Esophagus muscularis mucosa (tissue), 4 donors: ENCODE data around the gene PPFIA3. TPM values are rescaled to one million over a fixed set of nuclear protein-coding genes. Genes with fewer than 3 reads are reported as not detected.

Source experiments
- DNase-seq: peaks from one replicate; pipeline ENCODE4 v3.0.0-alpha.2; 2017; ENCODE audit errors: extremely low spot score
- H3K27ac ChIP-seq, 4 donors: fragments of 200-600 bp; sonication (generic); replicated peaks in 1 of 4; 1 replicate in 3 of 4; 2 replicates in 1 of 4; pipeline ENCODE4 v1.5.1; 2016 to 2019; ENCODE audit warnings: mild to moderate bottlenecking in 1 of 4
- H3K27me3 ChIP-seq, 4 donors: fragments of 200-600 bp; sonication (generic); one replicate each; pipeline versions ENCODE4 v1.5.1 to v1.6.0; 2016 to 2019
- H3K36me3 ChIP-seq, 4 donors: fragments of 200-600 bp; sonication (generic); one replicate each; pipeline ENCODE4 v1.5.1; 2016 to 2019
- H3K4me1 ChIP-seq, 4 donors: fragments of 200-600 bp; sonication (generic); one replicate each; pipeline ENCODE4 v1.5.1; 2016 to 2019
- H3K4me3 ChIP-seq, 4 donors: fragments of 200-600 bp; sonication (generic); 1 replicate in 2 of 4; 2 replicates in 2 of 4; pipeline ENCODE4 v1.5.1; 2016 to 2019; ENCODE audit warnings: mild to moderate bottlenecking in 4 of 4, moderate library complexity in 1 of 4
- H3K9me3 ChIP-seq, 4 donors: fragments of 200-600 bp; sonication (generic); 1 replicate in 3 of 4; 2 replicates in 1 of 4; pipeline ENCODE4 v1.5.1; 2016 to 2019
- EP300 ChIP-seq: sonication (generic); formaldehyde crosslinking; IDR thresholded peaks from one replicate; pipeline ENCODE4 v1.6.1; 2017; ENCODE audit warnings: antibody characterized with exemption
- POLR2A ChIP-seq: fragments of 450-650 bp; IDR thresholded peaks from one replicate; pipeline ENCODE4 v1.6.1; 2017; ENCODE audit warnings: antibody characterized with exemption, moderate library complexity, mild to moderate bottlenecking, low read depth
- POLR2AphosphoS5 ChIP-seq, 2 donors: sonication (generic); formaldehyde crosslinking; IDR thresholded peaks; one replicate each; pipeline ENCODE4 v1.6.1; 2017; ENCODE audit warnings: antibody characterized with exemption in 2 of 2
- WGBS: methylation state at CpG from one replicate; pipeline ENCODE4 v1.1.5; 2018; 5-methylcytosine and 5-hydroxymethylcytosine counted together
- intact Hi-C: fragments of 100-400 bp; cut with DNase I; formaldehyde crosslinking; loops from one replicate; pipeline ENCODE4 v1.15.1; 2023
- total RNA-seq, 4 donors: library from RNA; depleted of rRNA; stranded (reverse); fragments of >200 nt; gene quantifications; one replicate each; pipeline versions ENCODE4 v1.1.0 to v1.2.1, GENCODE V29; 2016
- TF ChIP-seq, protein P1 (sequence below), 3 experiments: fragments of 200-600 bp in 2 of 3; fragments of 450-650 bp in 1 of 3; sonication (generic) in 2 of 3; IDR thresholded peaks; one replicate each; pipeline ENCODE4 v1.5.1; 2017 to 2019; ENCODE audit warnings: antibody characterized with exemption in 3 of 3, mild to moderate bottlenecking in 2 of 3, moderate library complexity in 1 of 3

The PPFIA3 gene
- total RNA-seq, 4 donors from 2014 or later = 3.3 to 8.4 (median 5.3) TPM

DNA sequence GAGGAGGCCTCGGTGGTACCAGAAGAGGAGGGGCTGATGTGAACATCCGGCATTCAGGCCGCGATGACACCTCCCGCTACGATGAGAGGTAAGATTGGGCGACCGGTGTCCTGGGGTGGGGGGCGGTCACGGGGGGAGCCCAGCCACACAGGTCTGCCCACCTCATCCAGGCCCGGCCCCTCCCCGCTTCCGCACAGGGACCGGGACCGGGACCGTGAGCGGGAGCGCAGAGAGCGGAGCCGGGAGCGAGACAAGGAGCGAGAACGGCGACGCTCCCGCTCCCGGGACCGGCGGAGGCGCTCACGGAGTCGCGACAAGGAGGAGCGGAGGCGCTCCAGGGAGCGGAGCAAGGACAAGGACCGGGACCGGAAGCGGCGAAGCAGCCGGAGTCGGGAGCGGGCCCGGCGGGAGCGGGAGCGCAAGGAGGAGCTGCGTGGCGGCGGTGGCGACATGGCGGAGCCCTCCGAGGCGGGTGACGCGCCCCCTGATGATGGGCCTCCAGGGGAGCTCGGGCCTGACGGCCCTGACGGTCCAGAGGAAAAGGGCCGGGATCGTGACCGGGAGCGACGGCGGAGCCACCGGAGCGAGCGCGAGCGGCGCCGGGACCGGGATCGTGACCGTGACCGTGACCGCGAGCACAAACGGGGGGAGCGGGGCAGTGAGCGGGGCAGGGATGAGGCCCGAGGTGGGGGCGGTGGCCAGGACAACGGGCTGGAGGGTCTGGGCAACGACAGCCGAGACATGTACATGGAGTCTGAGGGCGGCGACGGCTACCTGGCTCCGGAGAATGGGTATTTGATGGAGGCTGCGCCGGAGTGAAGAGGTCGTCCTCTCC lies 11.5 kb upstream of the PPFIA3 start:
- Histone ChIP-seq H3K9me3 (no peaks in the 10 kb centered on the region), H3K4me3 (no peak overlapping the region), H3K27ac (no peak overlapping the region), H3K36me3 (peaks cover 57 to 64% (median 64%) of the 10 kb centered on the region in 4 donors), H3K4me1 (peaks cover 10 to 22% (median 14%) of the 10 kb centered on the region in 4 donors), H3K27me3 (no peaks in the 10 kb centered on the region)
- no peak for TF ChIP-seq EP300
- TF ChIP-seq POLR2AphosphoS5 (IDR thresholded peaks at IDR 0.05) = no peak
- TF ChIP-seq, protein P1, sequence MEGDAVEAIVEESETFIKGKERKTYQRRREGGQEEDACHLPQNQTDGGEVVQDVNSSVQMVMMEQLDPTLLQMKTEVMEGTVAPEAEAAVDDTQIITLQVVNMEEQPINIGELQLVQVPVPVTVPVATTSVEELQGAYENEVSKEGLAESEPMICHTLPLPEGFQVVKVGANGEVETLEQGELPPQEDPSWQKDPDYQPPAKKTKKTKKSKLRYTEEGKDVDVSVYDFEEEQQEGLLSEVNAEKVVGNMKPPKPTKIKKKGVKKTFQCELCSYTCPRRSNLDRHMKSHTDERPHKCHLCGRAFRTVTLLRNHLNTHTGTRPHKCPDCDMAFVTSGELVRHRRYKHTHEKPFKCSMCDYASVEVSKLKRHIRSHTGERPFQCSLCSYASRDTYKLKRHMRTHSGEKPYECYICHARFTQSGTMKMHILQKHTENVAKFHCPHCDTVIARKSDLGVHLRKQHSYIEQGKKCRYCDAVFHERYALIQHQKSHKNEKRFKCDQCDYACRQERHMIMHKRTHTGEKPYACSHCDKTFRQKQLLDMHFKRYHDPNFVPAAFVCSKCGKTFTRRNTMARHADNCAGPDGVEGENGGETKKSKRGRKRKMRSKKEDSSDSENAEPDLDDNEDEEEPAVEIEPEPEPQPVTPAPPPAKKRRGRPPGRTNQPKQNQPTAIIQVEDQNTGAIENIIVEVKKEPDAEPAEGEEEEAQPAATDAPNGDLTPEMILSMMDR (IDR thresholded peaks at IDR 0.05) = no peak
- no peak for TF ChIP-seq POLR2A
- WGBS = 93% methylated on average over 92 of the region's 93 CpGs
- DNase-seq = no peak
- intact Hi-C loops = no loop called here

DNA sequence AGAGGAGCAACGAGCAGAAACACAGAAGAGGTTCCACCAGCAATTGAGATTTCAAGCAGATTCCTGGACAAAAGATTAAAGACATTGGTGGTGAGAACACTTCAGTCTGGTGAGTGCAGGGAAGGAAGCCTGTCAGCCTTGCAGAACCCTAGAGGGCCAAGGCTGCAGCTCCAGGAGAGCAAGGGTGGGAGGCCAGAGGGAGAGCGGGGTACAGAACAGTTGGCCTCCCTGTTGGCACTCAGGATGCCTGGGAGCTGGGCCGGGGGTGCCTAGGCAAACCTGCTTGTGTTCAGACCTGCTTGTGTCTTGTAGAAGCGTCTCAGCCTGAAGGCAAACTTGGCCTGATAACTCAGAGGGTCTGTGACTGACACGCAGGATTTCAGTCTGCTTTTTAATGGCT lies 10.3 kb upstream of the PPFIA3 start:
- Histone ChIP-seq H3K4me3 (no peak overlapping the region), H3K27ac (no peak overlapping the region), H3K36me3 (peaks cover 47 to 52% (median 52%) of the 10 kb centered on the region in 4 donors), H3K4me1 (peaks cover 18 to 33% (median 20%) of the 10 kb centered on the region in 4 donors), H3K9me3 (no peaks in the 10 kb centered on the region), H3K27me3 (no peaks in the 10 kb centered on the region)
- DNase-seq = no peak
- 70% methylated on average over 5 of the region's 5 CpGs for WGBS
- intact Hi-C loops = no loop called here
- TF ChIP-seq, protein P1 (IDR thresholded peaks at IDR 0.05) = no peak
- TF ChIP-seq POLR2AphosphoS5 (IDR thresholded peaks at IDR 0.05) = no peak
- TF ChIP-seq POLR2A = no peak
- no peak for TF ChIP-seq EP300

DNA sequence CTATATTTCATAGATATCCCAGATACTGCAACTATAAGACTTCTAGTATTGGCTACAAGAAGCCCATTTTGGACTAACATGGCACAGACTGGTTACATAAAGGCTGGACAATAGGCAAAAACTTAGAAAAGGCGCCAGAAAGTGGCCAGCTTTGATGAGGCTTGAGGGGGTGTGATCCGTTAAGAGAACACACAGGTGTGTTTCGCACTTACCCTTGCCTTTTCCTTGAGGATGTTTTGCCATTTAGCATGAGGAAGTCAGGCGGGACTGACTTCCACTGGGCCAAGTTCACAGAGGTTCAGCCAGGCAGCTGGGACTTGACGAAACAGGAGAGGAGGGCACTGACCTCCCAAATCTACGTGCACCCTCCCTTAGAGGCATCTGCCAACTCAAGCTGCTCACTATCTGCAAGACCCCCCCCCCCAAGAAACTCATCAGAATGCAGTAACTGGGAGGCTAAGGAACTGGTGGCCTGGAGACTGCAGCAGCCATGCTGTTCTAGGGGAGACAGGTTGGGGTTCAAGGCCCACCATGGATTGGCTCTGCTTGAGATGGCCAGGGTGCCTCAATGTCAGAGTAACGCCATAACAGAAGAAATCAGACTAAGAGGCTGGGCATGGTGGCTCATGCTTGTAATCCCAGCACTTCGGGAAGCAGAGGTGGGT lies 9.6 kb upstream of the PPFIA3 start:
- no peak overlapping the region for H3K27ac ChIP-seq
- no peaks in the 10 kb centered on the region for H3K9me3 ChIP-seq
- no peak for TF ChIP-seq POLR2AphosphoS5 (IDR thresholded peaks at IDR 0.05)
- intact Hi-C loops = loop anchor here (5.0 kb wide), 1 partner anchor 38 kb away; no protein-coding TSS in a partner anchor
- no peak overlapping the region for H3K4me3 ChIP-seq
- DNase-seq = no peak
- peaks cover 19 to 40% (median 21%) of the 10 kb centered on the region in 4 donors for H3K4me1 ChIP-seq
- H3K27me3 ChIP-seq = no peaks in the 10 kb centered on the region
- H3K36me3 ChIP-seq = peaks cover 40 to 46% (median 45%) of the 10 kb centered on the region in 4 donors
- 78% methylated on average over 8 of the region's 8 CpGs for WGBS

DNA sequence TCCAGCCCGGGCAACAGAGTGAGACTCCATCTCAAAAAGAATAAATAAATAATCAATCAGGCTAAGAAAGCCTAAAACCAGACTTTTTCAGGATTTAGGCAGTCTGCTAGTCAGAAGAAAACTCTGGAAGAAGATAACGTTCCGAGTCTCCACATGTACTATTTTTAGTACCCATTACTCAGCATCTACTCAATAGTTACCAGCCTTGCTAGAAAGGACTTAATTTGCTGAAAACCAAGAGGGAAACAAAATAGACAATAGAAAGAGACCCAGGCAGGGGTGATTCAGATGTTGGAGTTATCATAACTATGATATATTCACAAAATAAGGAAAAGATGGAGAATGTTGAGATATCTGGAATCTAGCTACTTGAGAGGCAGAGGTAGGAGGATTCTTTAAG lies 8.8 kb upstream of the PPFIA3 start:
- H3K4me3 ChIP-seq = no peak overlapping the region
- no peak for DNase-seq
- no peaks in the 10 kb centered on the region for H3K27me3 ChIP-seq
- intact Hi-C loops = loop anchor here (5.0 kb wide), 1 partner anchor 37 kb away; no protein-coding TSS in a partner anchor
- no peak for TF ChIP-seq POLR2AphosphoS5 (IDR thresholded peaks at IDR 0.05)
- no peak for TF ChIP-seq POLR2A
- TF ChIP-seq EP300 = no peak
- TF ChIP-seq, protein P1 (IDR thresholded peaks at IDR 0.05) = no peak
- no peak overlapping the region for H3K27ac ChIP-seq
- peaks cover 23 to 47% (median 28%) of the 10 kb centered on the region in 4 donors for H3K4me1 ChIP-seq
- no peaks in the 10 kb centered on the region for H3K9me3 ChIP-seq
- peaks cover 31 to 37% (median 36%) of the 10 kb centered on the region in 4 donors for H3K36me3 ChIP-seq
- 35% methylated on average over 3 of the region's 3 CpGs for WGBS
